Gastroesophageal sphincter (tissue), 2 donors: ENCODE results near the gene ZNF512B.

ENCODE experiments used
- POLR2A ChIP-seq, 2 donors: fragments of 450-650 bp; IDR thresholded peaks; one replicate each; pipeline ENCODE4 v1.6.1; 2017; ENCODE audit warnings: antibody characterized with exemption in 2 of 2, mild to moderate bottlenecking in 2 of 2, moderate library complexity in 1 of 2
- POLR2AphosphoS5 ChIP-seq: sonication (generic); formaldehyde crosslinking; IDR thresholded peaks from one replicate; pipeline ENCODE4 v1.6.1; 2017; ENCODE audit warnings: antibody characterized with exemption

GRCh38 chr20:63955281-63955826 lies 14.4 kb downstream of the ZNF512B start:
- TF ChIP-seq POLR2AphosphoS5 (no peak), POLR2A (IDR thresholded peaks at IDR 0.05) (no peak)
